GM19467 (cell line): ENCODE measurements around the gene TNFAIP8L2.

Experiments
- ATAC-seq: cut with Tn5 transposase; IDR thresholded peaks from one replicate; pipeline ENCODE4 v1.9.1; 2021; ENCODE audit warnings: mild to moderate bottlenecking, moderate library complexity; ENCODE audit not compliant: unreplicated experiment

Gene TNFAIP8L2

GRCh38 chr1:151145304-151146071 is 11.0 kb upstream of the TNFAIP8L2 start:
- ATAC-seq: no peak

- ATAC-seq: no peak
Measured at GRCh38 chr1:151146072-151146411, 10.4 kb upstream of the TNFAIP8L2 start.

GRCh38 chr1:151146412-151147131 is 9.9 kb upstream of the TNFAIP8L2 start, which contains the start of gene SEMA6C:
Gene SEMA6C, minus strand, starts transcription at chr1:151146631. Its CDS starts 4,010 bp downstream, at chr1:151142621.
- peak; percentile 96 for ATAC-seq

- no peak for ATAC-seq
Measured at GRCh38 chr1:151147132-151147503, 9.3 kb upstream of the TNFAIP8L2 start.

GRCh38 chr1:151147665-151148064 is 8.8 kb upstream of the TNFAIP8L2 start:
- no peak for ATAC-seq

GRCh38 chr1:151157067-151157531 is 650 bp downstream of the TNFAIP8L2 start:
- ATAC-seq: no peak

- ATAC-seq: no peak
Measured at GRCh38 chr1:151158326-151158725, 1.9 kb downstream of the TNFAIP8L2 start.

GRCh38 chr1:151158751-151159251 is 2.4 kb downstream of the TNFAIP8L2 start:
- no peak for ATAC-seq

- no peak for ATAC-seq
Measured at GRCh38 chr1:151159373-151159772, 2.9 kb downstream of the TNFAIP8L2 start.

- ATAC-seq: no peak
Measured at GRCh38 chr1:151164732-151165280, 8.4 kb downstream of the TNFAIP8L2 start.

- ATAC-seq: no peak
Measured at GRCh38 chr1:151165281-151165737, 8.9 kb downstream of the TNFAIP8L2 start.

GRCh38 chr1:151165738-151166504 is 9.5 kb downstream of the TNFAIP8L2 start, which contains the start of the genes LYSMD1 and SCNM1:
Gene LYSMD1, minus strand, starts transcription at chr1:151165902. Its CDS starts 644 bp downstream, at chr1:151165258.
Gene SCNM1, plus strand, starts transcription at chr1:151166144. Its CDS starts 9 bp downstream, at chr1:151166153.
- peak; percentile 86 for ATAC-seq

- ATAC-seq: no peak
Measured at GRCh38 chr1:151166505-151166956, 10.1 kb downstream of the TNFAIP8L2 start.

GRCh38 chr1:151167116-151167515 is 10.7 kb downstream of the TNFAIP8L2 start:
- no peak for ATAC-seq

- no peak for ATAC-seq
Measured at GRCh38 chr1:151171190-151171589, 14.7 kb downstream of the TNFAIP8L2 start.

GRCh38 chr1:151175041-151175741 is 18.7 kb downstream of the TNFAIP8L2 start:
- no peak for ATAC-seq

- no peak for ATAC-seq
Measured at GRCh38 chr1:151175863-151176262, 19.4 kb downstream of the TNFAIP8L2 start, which contains the start of gene TMOD4. Gene TMOD4, minus strand, starts transcription at chr1:151175981. Its CDS starts 1,106 bp downstream, at chr1:151174875.

GRCh38 chr1:151176514-151177045 is 20.1 kb downstream of the TNFAIP8L2 start:
- ATAC-seq: no peak

GRCh38 chr1:151184211-151184610 is 27.8 kb downstream of the TNFAIP8L2 start:
- ATAC-seq: no peak
